HG02970 (cell line): Measurements from ENCODE around the gene CEP131.
"Not testable (repeated sequence)": the region's sequence is repeated elsewhere in the genome, so short reads cannot be mapped to it uniquely, and the experiment has no call there.

Experiments used
- ATAC-seq: cut with Tn5 transposase; IDR thresholded peaks from one replicate; pipeline ENCODE4 v1.9.1; 2021; ENCODE audit warnings: mild to moderate bottlenecking, moderate library complexity, moderate number of reproducible peaks; ENCODE audit not compliant: unreplicated experiment, low FRiP score

CEP131 gene

DNA sequence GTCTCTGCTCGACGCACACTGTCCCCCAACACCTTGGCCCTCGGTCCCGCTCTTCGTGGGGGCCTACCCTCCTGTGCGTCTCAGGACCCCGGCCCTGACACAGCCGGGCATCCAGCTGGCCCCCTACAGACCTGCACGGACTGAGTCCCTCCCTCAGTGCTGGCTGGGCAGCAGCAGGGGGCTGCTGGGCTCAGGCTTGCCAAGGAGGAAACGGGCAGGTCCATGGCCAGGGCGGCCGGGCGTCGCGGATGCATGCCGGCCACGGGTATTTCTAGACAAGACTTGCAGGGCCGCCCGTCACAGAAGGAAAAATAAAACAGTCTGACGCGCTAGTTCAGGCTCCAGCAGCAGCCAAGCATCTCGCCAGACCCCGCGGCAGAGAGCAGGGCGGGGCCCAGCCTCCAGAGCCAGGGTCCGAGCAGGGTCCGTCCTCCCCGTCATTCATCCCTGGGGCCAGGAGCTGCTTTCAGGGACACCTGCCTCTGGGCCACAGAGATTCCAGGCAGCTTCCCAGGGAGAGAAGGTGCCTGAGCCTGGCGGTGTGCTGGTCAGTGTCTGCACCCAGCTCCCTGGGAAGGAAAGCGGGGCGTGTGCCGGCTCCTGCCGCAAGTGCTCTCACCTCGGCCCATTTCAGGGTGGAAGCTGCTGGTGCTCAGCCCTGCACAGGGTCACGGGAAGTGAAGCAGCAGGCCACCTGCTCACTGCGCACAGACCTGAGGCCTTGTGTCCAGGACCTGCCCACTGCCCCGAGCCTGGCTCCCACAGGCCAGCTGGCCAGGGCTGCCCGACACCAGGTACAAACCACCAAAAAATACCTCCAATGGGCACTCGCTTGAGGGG lies 64.7 kb downstream of the CEP131 start:
- no peak for ATAC-seq

DNA sequence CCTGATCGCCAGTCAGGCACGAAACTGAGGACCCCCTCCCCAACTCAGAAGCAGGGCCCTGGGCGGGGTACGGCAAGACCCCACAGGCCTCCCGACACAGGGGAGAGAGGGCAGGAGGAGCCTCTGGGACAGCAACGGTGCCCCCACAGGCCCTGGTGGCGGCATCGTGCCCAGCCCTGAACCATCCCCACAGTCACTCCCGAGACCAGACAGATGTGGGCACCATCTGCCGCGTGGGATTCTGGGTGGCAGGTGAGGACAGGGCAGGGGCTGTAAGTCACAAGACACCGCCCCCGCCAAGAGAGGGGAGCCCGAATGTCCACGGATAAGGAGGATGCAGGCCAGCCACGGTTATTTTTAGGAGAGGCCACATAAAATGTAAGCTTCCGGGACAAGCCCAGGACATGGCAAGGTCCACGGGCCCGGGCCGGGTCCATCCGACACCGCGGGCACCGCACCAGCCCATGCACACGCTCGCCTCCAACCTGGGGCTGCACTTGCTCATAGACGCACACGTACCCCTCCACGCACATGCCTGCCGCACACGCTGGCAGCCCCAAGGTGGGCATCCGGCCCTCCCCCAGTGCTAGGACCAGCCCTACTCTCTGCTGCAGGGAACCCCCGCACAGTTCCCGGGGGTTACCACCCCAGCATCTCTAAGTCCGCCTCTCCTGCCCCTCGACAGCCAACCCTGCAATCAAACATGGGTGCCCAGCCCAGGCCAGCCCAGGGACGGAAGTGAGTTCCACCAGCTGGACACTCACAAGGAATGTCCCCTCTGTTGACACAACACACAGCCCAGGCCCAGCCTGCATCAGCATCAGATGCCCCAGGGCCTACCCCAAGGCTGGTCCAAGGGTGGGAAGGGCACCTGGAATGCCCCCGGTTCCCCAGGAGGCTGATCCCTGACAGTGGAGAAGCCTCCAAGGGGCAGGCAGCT lies 65.6 kb downstream of the CEP131 start:
- ATAC-seq: no peak

- ATAC-seq: no peak
Measured at GRCh38 chr17:81154961-81155360, 67.8 kb downstream of the CEP131 start.

GRCh38 chr17:81154016-81154415 lies 68.7 kb downstream of the CEP131 start:
- not testable (repeated sequence) for ATAC-seq

GRCh38 chr17:81153340-81153803 lies 69.4 kb downstream of the CEP131 start:
- no peak for ATAC-seq

DNA sequence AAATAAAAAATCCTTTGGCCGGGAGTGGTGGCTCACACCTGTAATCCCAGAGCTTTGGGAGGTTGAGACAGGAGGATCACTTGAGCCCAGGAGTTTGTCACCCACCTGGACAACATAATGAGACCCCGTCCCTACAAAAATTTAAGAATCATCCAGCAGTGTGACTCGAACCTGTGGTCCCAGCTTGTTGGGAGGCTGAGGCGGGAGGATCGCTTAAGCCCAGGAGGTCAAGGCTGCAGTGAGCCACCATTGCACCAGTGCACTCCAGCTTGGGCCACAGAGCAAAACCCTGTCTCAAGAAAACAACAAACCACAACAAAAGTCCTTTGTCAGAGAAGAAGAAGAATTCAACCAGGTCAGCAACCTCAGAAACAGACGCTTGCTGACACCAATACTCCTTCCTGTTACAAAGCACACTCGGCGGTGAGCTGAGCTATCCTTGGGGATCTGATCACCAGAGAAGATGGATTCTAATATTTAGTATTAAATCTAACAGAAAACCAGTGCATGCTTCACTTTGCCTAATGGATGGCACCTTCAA lies 70.4 kb downstream of the CEP131 start:
- no peak for ATAC-seq

- ATAC-seq: no peak
Measured at GRCh38 chr17:81151278-81151677, 71.5 kb downstream of the CEP131 start.

GRCh38 chr17:81150377-81151077 lies 72.2 kb downstream of the CEP131 start:
- ATAC-seq: no peak

- no peak for ATAC-seq
Measured at GRCh38 chr17:81148986-81149533, 73.7 kb downstream of the CEP131 start.

GRCh38 chr17:81148571-81148970 lies 74.2 kb downstream of the CEP131 start:
- no peak for ATAC-seq

GRCh38 chr17:81147701-81148100 lies 75.1 kb downstream of the CEP131 start:
- ATAC-seq: no peak

DNA sequence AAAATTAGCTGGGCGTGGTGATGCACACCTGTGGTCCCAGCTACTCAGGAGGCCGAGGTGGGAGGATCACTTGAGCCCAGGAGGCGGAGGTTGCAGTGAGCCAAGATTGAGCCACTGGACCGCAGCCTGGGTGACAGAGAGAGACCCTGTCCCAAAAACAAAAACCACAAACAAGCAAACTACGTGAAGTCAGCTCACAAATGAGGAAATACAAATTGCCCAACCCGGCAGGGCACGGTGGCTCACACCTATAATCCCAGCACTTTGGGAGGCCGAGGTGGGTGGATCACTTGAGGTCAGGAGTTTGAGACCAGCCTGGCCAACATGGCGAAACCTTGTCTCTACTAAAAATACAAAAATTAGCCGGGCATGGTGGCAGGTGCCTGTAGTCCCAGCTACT lies 76.6 kb downstream of the CEP131 start:
- not testable (repeated sequence) for ATAC-seq

DNA sequence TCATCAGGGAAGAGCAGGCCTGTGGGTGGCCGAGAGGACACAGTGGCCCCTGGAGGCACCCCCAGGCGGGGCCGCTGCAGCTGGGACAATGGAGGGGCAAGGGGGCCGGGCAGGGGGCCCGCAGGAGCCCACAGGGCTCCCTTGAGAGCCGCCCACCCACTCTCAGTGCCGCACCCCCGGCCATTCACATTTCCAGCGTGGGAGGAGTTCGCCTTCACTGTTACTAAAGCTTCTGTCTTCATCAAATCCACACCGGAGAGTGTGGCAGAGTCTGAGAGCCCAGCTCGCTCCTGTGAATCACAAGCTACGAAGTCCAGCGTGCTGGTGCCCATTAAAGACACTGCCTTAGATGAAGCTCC lies 78.4 kb downstream of the CEP131 start:
- ATAC-seq: no peak

DNA sequence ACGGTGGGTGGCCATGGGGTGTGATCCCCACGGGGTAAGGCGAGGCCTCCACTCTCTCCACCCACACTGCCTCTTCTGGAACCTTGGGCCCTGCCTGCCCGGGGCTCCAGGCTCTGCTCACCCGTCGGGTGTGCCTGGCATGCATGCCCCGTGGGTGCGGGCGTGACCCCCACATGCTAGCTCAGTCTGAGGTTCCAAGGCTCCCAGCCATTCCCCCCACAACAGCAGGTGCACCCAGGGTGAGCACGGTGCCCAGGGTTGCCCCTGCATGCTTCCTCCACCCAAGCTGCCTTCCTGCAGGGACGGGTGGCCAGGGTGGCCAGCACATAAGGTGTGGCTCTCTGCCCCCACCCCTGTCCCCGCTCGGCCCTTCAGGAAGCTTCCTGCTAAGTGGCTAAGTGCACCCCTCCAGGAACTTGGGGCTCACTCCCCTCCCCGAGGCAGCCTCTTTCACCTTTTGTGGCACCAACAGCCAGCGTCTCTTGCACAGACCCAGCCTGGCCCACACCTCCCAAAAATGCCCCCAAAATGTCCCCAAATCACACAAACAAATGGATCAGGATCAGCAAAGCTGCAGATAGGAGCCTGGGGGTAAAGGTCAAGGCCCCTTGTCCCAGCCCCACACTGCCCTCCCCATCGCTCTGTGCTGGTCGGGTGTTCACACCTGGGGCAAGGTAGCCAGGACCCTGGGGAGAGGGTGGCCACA lies 78.9 kb downstream of the CEP131 start:
- ATAC-seq: no peak

DNA sequence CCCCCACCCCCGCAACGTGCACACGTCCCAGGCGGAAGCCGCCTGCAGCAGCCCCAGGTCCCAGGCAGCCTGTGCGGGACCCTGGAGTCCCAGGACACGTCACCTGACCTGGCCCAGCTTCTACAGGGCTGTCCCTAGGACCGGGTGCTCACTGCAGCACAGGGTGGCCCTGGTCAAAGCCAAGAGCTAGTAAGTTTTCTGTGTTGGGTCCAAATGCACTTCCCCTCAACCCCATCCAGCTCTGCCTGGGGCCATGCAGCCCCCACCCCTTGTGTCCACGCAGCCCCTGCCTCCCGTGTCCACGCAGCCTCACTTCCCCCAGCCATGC lies 79.6 kb downstream of the CEP131 start:
- no peak for ATAC-seq

GRCh38 chr17:81142301-81143199 lies 80.2 kb downstream of the CEP131 start:
- no peak for ATAC-seq

DNA sequence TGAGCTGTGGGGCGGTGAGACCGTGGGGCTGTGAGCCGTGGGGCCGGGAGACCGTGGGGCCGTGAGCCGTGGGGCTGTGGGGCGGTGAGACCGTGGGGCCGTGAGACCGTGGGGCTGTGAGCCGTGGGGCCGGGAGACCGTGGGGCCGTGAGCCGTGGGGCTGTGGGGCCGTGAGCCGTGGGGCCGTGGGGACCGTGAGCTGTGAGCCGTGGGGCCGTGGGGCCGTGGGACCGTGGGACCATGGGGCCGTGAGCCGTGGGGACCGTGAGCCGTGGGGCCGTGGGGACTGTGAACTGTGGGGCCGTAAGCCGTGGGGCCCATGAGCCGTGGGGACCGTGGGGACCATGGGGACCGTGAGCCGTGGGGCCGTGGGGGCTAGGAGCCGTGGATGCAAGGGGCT lies 82.1 kb downstream of the CEP131 start:
- ATAC-seq: no peak

DNA sequence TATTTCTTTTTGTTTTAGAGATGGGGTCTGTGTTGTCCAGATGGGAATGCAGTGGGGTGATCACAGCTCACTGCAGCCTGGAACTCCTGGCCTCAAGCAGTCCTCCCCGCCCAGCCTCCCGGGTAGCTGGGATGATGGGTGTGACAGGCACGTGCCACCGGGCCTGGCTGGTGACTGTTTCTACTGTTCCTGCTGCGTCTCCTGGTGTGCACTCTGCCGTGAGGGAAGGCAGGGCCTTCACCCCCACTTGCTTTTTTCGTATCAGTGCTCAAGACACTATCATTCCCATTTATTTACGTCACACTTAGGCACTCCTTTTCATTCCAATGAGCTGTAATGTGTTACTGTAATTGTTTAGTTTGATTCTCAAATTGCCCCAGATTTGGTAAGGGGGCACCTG lies 82.7 kb downstream of the CEP131 start:
- no peak for ATAC-seq
